SKM-1 (cell line): Measurements from ENCODE around the gene C19orf18.
A peak's percentile ranks its signal among the peaks of the same experiment; 100 is the strongest.
"Not testable (repeated sequence)": the region's sequence is repeated elsewhere in the genome, so short reads cannot be mapped to it uniquely, and the experiment has no call there.

Experiments used
- DNase-seq: peaks from one replicate; lab custom pipeline; 2025; ENCODE audit not compliant: unreplicated experiment; lab: John Stamatoyannopoulos, UW

Gene C19orf18

DNA sequence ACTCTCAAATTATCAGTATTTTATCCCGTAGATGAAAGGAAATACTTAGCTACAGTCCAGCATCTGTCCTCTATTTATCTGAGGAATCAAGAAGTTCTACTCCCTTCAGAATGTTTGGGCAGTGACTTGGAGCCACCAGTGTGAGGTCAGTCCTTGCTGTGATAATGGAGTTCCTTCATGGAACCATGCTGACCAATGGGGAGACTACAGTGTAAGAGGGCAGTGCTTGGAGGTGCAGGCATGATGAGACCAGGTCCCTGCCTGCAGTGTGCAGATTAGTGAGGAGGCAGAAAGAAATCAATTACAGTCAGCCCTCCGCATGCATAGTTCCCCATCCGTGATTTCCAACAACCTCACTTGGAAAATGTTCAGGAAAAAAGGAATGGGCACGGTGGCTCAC is at the start of gene C19orf18:
Gene C19orf18 (minus strand): TSS at position 101 of the 400 bp plus-strand sequence. CDS start 102 bp downstream, outside the sequence.
- DNase-seq = no peak

GRCh38 chr19:58022283-58022660 is 47.9 kb upstream of the C19orf18 start:
- no peak for DNase-seq

GRCh38 chr19:58021541-58022282 is 47.4 kb upstream of the C19orf18 start:
- no peak for DNase-seq

GRCh38 chr19:58020129-58020528 is 45.8 kb upstream of the C19orf18 start:
- no peak for DNase-seq

DNA sequence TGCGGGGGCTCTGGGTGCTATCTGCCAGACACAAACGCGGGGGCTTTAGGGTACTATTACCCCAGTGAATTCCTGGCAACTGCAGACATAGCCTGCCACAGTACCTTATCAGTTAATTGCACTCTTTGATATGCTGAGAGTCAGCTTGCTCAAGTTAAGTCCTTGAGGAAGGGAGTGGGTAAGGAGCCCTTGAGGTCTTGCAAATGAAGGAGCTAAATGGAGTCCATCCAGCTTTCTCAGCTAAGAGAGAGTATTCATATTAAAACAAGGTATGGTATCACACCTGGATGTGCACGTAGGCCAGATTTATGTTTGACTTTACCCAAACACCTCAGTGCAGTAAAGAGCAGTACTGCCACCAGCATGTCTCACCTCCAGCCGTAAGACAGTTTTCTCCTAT is 39.8 kb upstream of the C19orf18 start:
- no peak for DNase-seq

DNA sequence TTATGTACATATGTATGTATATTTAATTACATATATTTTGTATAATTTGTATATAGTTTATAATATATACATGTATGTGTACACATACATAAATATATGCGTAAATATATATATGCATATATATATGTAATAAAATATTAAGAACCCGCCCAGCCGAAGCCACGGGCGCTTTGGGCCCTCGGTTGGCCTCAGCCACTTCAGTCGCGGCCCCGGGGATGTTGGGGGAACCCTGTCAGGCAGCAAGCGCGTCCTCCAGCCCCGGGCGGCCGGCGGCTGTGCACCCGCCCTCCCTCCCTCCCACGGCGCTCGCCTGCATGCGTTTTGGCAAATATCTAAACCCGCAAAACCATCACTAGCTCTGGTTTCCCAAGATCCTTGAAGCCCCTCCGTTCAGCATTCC is 36.2 kb upstream of the C19orf18 start:
- DNase-seq = no peak

DNA sequence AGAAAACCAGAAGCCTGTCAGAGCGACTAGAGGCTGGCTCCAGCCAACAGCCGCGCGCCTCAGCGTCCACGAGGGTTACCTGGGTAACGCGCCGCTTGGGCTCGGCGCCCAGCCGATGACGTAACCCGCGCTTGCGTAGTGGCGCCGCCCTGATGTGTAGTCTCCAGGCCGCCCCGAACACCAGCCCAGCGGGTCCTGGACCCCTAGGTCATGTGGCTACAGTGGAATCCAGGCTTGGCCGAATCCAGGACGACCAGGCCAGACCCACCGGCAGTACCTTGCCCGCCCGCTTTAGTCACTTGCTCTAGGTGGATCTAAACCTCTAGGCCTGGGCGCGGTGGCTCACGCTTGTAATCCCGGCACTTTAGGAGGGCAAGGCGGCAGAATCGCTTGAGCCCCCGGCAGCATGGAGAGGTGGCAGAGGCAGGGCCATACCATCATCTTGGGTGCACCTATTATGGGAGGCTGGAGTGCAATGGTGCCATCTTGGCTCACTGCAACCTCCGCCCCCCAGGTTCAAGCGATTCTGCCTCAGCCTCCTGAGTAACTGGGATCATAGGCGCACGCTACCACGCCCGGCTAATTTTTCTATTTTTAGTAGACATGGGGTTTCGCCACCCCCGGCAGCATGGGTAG is 35.5 kb upstream of the C19orf18 start:
- no peak for DNase-seq

DNA sequence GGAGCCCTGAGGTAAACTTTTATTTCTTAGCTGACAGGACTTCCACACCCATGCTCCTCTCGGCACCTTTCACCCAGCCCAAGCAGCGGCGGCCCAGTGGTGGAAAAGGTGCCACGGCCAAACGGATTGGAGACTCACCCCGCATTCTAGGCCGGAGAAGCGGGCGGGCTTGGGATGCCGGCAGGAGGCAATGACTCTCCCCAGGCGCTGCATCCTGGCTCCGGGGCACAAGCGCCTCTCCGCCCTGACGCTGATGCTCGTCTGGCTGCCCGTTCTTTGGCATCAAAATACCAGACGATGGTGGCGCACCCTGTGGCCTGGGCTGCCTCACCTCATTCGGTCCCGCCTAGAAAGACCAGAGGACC is 34.9 kb upstream of the C19orf18 start:
- DNase-seq = no peak

- DNase-seq = not testable (repeated sequence)
Measured at GRCh38 chr19:58008877-58009276, 34.5 kb upstream of the C19orf18 start.

- no peak for DNase-seq
Measured at GRCh38 chr19:58007285-58007684, 33.0 kb upstream of the C19orf18 start.

DNA sequence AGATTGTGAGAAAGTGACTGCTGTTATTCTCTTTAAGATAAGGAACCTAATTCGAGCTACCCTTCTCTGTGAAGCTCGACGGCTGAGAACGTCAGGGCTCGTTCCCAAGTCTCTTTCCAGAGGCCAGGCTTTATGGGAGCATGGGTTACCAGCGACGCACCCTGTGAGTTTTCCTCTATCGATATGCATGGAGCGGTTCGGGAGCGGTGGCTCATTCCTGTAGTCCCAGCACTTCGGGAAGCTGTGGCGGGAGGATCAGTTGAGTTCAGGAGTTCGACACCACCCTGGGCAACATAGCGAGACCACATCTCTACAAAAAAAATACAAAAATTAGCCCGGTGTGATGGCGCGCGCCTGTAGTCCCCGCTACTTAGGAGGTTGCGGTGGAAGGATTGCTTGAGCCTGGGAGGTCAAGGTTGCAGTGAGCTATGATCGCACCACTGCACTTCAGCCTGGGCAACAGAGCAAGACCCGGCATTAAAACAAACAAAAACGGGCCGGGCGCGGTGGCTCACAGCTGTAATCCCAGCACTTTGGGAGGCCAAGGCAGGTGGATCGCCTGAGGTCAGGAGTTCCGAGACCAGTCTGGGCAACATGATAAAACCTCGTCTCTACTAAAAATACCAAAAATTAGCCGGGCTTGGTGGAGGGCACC is 29.0 kb upstream of the C19orf18 start:
- DNase-seq = no peak

- DNase-seq = peak; percentile 23
Measured at GRCh38 chr19:58002384-58003173, 28.2 kb upstream of the C19orf18 start, which contains the start of gene ZNF606. TSS of gene ZNF606 (minus strand) at chr19:58002820. CDS start at chr19:58001319, 1,501 bp downstream.

DNA sequence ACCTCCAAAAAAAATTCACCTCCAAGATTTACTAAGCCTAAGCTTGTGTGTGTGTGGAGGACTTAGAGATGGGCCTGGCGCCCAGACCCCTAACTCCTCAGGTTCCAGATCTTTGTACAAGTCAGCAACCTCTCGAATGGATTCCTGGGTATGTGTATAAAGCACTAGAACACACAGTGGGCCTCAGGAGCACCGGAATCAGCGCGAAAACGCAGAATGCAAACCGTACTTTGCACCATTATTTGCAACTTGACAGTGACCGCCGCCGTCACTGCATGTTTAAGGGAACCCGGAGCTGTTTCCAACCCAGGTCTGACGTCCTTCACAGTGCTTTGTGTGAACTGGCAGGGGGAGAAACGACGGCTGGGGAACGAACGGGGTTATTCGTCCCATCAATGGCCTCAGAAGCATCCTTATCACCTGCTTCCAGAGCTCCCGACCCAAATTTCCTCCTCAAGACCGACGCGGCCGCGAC is 27.6 kb upstream of the C19orf18 start:
- DNase-seq = no peak

DNA sequence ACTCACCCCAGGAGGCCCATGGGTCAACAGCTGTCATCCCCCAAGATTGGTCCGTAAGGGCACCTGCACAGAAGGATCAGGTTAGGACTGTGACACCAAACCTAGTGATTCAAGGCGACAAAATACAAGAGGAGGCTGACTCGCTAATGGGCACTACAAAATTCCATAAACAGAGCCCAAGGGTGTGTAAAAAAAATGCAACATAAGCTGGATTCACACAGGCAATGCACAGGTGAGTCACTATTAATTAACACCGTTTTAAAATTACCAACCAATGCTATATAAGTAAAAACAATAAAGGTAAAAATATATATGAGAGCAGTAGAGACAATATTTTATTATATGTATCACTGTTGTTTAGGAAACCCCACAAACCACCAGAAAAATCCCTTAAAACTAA is 26.3 kb upstream of the C19orf18 start:
- no peak for DNase-seq

GRCh38 chr19:57992841-57993240 is 18.5 kb upstream of the C19orf18 start:
- no peak for DNase-seq

DNA sequence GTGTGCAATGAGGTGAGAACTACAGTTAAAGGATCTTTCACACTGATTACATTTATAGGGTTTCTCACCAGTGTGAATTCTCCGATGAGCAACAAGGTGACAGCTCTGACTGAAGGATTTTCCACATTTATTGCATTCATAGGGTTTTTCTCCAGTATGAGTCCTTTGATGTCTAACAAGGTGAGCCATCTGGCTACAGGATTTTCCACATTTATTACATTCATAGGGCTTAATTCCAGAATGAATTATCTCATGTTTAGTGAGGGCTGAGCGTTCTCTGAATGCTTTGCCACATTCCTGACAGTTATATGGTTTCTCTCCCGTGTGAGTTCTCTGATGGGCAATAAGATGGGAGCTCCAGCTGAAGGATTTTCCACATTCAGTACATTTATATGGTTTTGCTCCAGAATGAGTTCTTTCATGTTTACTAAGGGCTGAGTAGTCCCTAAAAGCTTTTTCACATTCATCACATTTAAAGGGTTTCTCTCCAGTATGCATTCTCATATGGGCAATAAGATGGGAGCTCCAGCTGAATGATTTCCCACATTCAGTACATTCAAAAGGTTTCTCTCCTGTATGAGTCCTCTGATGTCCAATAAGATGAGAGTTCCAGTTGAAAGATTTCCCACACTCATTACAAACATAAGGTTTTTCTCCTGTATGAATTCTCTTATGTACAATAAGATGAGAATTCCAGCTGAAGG is 4.4 kb upstream of the C19orf18 start:
- DNase-seq = no peak

GRCh38 chr19:57964761-57965160 is 9.6 kb downstream of the C19orf18 start:
- DNase-seq = no peak

DNA sequence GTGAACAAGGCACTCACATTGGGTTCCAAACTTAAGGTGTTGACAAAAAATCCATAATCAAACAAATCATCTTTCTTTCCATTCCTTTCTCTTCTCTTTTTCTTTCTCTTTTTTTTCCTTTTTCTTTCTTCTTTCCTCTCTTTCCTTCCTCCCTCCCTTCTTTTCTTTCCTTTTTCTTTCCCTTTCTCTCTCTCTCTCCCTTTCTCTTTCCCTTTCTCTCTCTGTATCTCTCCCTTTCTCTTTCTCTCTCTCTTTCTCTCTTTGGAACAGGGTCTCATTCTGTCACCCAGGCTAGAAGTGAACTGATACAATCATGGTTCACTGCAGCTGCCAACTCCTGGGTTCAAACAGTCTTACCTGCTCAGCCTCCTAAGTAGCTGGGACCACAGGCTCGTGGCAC is 12.5 kb downstream of the C19orf18 start:
- no peak for DNase-seq

GRCh38 chr19:57954996-57955395 is 19.3 kb downstream of the C19orf18 start:
- no peak for DNase-seq

- no peak for DNase-seq
Measured at GRCh38 chr19:57949702-57950101, 24.6 kb downstream of the C19orf18 start.

GRCh38 chr19:57949296-57949695 is 25.0 kb downstream of the C19orf18 start:
- no peak for DNase-seq
